Stimulated activated CD8-positive, alpha-beta memory T cell treated with anti-CD3 and anti-CD28 coated beads, Interleukin-12 subunit alpha, Interleukin-12 subunit beta, amount 100 ng/mL, for 4 hours (primary cell): ENCODE results near the gene AP3S1.

Source experiments
- DNase-seq: peaks from one replicate; pipeline ENCODE4 v3.0.0-alpha.2; 2020; ENCODE audit warnings: low read depth

AP3S1 gene

GRCh38 chr5:115825948-115826347 is 15.8 kb upstream of the AP3S1 start:
- no peak for DNase-seq

GRCh38 chr5:115829913-115830312 is 11.8 kb upstream of the AP3S1 start:
- DNase-seq = no peak

GRCh38 chr5:115831163-115831768 is 10.5 kb upstream of the AP3S1 start:
- DNase-seq = no peak

GRCh38 chr5:115835481-115835880 is 6.3 kb upstream of the AP3S1 start:
- DNase-seq = no peak

GRCh38 chr5:115838885-115839518 is 2.7 kb upstream of the AP3S1 start:
- DNase-seq = no peak

GRCh38 chr5:115840873-115841272 is 862 bp upstream of the AP3S1 start:
- no peak for DNase-seq

- DNase-seq = no peak
Measured at GRCh38 chr5:115842089-115842935, 577 bp downstream of the AP3S1 start.

- DNase-seq = no peak
Measured at GRCh38 chr5:115842952-115843351, 1.2 kb downstream of the AP3S1 start.

GRCh38 chr5:115843444-115844130 is 1.9 kb downstream of the AP3S1 start:
- no peak for DNase-seq

GRCh38 chr5:115844321-115844817 is 2.6 kb downstream of the AP3S1 start:
- no peak for DNase-seq

- DNase-seq = no peak
Measured at GRCh38 chr5:115847290-115847689, 5.6 kb downstream of the AP3S1 start.

GRCh38 chr5:115849258-115849798 is 7.6 kb downstream of the AP3S1 start:
- no peak for DNase-seq

GRCh38 chr5:115850744-115851416 is 9.1 kb downstream of the AP3S1 start:
- DNase-seq = no peak

- no peak for DNase-seq
Measured at GRCh38 chr5:115854139-115854538, 12.4 kb downstream of the AP3S1 start.

- DNase-seq = no peak
Measured at GRCh38 chr5:115855959-115856358, 14.2 kb downstream of the AP3S1 start.

- no peak for DNase-seq
Measured at GRCh38 chr5:115857057-115857479, 15.3 kb downstream of the AP3S1 start.

GRCh38 chr5:115857626-115858349 is 16.1 kb downstream of the AP3S1 start:
- DNase-seq = no peak

- DNase-seq = no peak
Measured at GRCh38 chr5:115858396-115858795, 16.7 kb downstream of the AP3S1 start.

GRCh38 chr5:115859378-115859777 is 17.6 kb downstream of the AP3S1 start:
- no peak for DNase-seq

- no peak for DNase-seq
Measured at GRCh38 chr5:115869256-115869795, 27.6 kb downstream of the AP3S1 start.
